NOMO-1 treated with DMSO at 0.1 percent for 48 hours (cell line): ENCODE results near the gene URAD.
"Not testable (repeated sequence)": the region's sequence is repeated elsewhere in the genome, so short reads cannot be mapped to it uniquely, and the experiment has no call there.

Source experiments
- DNase-seq: peaks from one replicate; lab custom pipeline; 2025; ENCODE audit not compliant: unreplicated experiment; lab: John Stamatoyannopoulos, UW

The URAD gene

GRCh38 chr13:27988520-27988919, at the start of gene URAD:
Gene URAD (minus strand): TSS chr13:27988693. CDS start chr13:27988637, 56 bp downstream.
- DNase-seq: no peak

DNA sequence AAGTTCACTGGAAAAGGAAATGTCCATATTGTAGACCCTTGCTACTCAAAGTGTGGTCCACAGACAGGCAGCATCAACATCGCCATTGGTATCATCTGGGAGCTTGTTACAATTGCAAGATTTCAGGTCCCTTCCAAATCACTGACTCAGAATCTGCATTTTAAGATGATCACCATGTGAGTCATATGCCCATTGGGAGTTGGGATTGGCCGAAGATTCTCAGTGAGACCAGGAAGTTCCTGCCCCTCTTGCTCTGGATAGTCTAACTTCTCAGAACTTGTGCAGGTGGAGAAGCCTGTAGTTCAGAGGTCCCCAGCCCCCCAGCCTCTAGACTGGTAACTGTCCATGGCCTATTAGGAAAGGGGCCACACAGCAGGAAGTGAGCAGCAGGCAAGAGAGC, 48.9 kb upstream of the URAD start:
- peak; percentile 61 for DNase-seq

GRCh38 chr13:28035146-28035782, 46.8 kb upstream of the URAD start:
- DNase-seq: peak; percentile 12

DNA sequence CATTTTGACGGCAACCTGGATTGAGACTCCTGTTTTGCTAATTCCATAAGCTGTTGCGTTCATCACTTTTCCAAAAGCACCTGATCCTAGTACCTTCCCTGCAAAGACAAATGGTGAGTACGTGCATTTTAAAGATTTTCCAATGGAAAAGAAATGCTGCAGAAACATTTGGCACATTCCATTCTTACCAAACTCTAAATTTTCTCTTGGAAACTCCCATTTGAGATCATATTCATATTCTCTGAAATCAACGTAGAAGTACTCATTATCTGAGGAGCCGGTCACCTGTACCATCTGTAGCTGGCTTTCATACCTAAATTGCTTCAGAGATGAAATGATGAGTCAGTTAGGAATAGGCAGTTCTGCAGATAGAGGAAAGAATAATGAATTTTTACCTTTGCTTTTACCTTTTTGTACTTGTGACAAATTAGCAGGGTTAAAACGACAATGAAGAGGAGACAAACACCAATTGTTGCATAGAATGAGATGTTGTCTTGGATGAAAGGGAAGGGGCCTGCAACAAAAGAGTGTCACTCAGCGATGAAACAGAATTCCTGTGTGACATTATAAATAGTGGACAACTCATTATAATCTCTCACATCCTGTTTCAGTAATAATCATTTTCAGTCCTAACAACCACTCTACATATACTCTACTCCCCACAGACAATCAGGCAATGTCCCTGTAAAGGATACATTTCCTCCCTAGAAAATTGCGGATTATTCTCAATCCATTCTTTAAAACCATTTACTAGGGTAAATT, 45.6 kb upstream of the URAD start:
- no peak for DNase-seq

- not testable (repeated sequence) for DNase-seq
These were observed 43.9 kb upstream of the URAD start for GRCh38 chr13:28032438-28032837.

- peak; percentile 74 for DNase-seq
These were observed 43.4 kb upstream of the URAD start for GRCh38 chr13:28031896-28032288.

DNA sequence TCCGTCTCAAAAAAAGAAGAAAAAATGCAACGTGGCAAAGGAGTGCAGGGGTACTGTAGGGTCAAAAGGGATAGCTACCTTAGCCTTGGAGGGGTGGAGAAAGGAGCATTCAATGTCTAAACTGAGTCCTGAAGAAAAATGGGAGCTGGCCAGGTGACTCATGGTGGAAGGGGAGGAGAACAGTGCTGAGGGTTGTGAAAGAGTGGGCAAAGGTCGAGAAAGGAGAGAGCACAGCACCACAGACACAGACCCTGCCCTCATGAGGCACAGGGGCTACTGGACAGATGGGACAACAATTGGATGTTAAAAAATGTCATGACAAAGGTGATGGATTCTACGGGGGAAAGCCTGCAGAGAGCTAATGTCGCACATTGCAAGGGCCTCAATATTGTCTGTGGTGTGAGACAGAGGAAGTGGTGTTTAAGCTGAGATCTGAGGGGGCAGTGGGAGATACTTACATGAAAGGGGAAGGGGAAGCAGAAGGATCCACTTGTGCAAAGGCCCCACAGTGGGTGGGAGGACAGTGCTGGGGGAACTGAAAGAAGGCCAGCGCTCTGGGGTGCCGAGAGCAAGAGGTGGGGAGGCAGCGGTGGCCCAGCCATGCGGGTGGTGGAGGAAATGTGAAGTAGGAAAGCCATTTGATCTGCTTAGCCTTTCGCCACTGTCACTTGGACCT, 42.9 kb upstream of the URAD start:
- peak; percentile 98 for DNase-seq

GRCh38 chr13:28027607-28028364, 39.3 kb upstream of the URAD start:
- no peak for DNase-seq

DNA sequence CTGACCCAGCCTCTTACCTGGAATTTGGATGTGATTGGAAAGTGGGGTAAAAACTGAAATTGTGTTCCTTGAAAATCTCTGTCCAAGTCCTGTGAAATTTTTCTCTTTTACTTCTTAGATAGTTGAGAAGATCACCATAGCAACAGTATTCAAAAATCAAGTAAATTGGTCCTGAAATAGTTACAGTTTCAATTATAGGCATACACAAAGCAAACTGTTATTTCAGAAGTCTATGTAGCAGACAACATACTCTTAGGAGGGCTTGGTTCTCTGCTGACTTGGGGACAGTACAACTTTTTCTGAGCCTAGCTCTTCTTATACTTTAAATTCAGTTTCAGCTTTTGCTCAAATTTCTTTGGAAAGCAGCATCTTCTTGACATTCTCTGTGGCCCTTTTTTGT, 38.6 kb upstream of the URAD start:
- no peak for DNase-seq

DNA sequence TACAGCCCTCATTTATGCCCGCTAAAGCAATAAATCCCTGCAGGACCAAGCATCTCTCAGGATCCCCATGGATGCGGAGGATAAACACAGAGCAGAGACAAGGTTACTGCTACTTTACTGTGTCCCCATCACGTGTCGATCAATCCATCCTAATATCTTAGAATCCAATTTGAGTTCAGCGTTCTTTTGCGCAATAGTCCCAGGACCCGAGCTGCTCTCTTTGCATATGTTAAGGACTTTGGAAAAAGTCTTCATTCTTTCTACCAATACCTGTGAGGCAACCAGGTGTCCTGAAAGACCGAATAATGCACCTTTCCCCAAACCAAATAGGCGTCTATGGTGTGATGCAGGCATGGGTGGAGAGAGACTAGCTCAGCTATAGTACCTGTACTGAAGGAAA, 38.0 kb upstream of the URAD start:
- DNase-seq: no peak

DNA sequence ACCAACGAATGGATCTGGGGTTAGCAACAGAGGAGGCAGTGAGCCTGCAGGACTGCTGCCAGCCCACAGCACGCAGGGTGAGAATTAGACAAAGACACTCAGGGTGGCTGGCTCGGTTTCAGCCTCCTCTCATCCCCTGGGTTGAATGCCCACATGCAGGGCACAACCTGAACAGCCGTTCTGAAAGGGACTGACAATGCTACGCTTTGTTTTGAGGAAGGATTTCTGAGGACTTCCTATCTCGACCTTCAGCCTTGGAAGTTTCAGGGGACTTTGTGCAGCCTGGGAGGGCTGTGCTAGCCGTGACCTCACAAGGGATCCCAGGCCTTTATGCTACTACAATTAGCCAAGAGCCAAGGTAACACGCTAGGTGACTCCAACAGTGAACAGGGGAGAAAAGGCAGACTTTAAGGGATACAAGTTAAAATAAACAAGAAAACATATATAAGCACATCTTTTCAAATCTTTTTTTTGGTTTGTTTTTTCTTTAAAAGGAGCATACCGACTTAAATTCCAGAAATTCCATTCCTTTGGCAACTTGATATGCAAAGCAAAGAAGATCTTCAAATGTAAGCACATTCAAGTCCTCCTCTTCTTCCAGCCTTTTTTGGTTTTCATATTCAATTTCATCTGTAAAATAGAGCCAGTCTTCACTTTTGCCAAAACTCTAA, 34.5 kb upstream of the URAD start:
- DNase-seq: no peak

- DNase-seq: no peak
These were observed 25.8 kb upstream of the URAD start for GRCh38 chr13:28014301-28014700.

- DNase-seq: no peak
These were observed 25.0 kb upstream of the URAD start for GRCh38 chr13:28013482-28013881.

- DNase-seq: peak; percentile 22
These were observed 24.4 kb upstream of the URAD start for GRCh38 chr13:28012896-28013295.

GRCh38 chr13:28012383-28012782, 23.9 kb upstream of the URAD start:
- no peak for DNase-seq

DNA sequence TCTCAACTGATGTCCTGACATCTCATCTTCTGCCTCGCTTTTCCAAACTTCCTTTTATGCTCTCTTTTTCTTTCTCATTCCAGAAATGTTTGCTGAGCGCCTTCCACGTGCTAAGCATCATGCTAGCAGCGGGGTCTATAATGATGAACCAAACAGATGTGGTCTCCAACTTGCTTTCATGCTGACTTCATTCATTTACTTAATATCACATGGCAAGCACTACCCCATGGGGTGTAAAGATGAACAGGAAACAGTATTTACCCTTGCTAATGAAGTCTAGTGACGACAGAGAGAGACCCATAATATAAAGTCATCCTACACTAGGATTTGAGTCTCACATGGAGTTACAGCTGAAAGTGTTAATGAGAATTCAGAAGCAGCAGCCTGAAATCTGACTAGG, 21.6 kb upstream of the URAD start:
- no peak for DNase-seq

GRCh38 chr13:28005016-28005415, 16.5 kb upstream of the URAD start:
- not testable (repeated sequence) for DNase-seq

DNA sequence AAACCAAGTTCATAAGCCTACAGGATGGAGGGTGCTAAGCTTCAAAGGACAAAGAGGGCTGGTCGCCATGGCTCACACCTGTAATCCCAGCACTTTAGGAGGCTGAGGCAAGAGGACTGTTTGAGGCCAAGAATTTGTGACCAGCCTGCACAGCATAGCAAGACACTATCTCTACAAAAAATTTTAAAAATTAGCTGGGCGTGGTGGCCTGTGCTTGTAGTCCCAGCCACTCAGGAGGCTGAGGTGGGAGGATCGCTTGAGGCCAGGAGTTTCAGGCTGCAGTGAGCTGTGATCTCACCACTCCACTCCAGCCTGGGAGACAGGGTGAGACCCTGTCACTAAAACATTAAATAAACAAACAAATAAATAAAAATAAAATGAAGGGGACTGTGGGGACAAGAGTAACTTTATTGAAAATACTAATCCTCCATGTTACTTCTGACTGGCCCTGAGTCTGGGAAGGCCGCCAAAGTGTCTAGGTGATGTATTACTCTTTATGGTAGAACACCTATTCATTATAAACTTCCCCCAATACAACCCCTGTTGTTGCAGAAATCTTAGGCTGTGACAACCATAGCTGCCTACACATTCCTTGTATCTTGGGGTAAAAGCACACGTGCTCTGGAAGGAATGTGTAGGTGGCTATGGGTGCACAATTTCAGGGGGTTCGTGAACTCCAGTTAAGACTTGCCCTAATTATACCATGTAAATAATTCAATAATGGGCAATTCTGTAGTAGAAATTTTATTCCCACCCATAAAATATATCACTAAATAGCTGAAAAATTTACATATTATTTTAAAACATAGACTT, 14.6 kb upstream of the URAD start:
- no peak for DNase-seq

DNA sequence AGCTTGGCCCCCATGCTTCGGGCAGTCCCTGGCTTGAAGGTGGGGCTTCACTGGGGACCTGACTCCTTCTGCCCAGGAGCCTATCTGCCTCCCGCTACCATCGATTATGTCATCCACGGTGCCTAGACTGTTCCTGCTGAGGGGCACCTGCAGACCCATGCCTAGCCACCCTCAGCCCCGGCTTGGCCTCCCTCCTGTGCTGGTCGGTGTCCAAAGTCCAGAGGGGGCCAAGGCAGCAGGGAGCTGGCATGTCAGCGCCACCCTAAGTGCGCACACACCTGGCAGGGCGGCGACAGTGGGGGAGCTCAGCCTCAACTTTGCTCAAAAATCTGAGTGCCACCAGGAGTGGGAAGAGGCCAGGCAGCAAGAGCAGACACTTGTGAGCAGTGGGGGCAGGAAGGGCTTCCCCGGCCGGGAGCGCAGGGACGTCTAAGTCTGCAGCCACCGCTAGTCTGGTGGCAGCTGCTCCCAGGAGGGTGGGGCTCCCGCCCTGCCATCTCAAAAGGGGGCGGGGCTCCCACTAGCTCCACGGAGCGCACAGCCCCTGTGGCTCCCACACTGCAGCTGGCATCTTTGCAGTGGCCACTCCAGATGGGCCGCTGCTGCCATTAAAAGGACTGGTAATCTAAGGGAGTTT, 13.5 kb upstream of the URAD start:
- DNase-seq: no peak

GRCh38 chr13:28001049-28001448, 12.6 kb upstream of the URAD start:
- DNase-seq: no peak
